GM13976 (cell line): ENCODE results near the gene ZPR1.

Experiments
- DNase-seq: peaks from one replicate; pipeline ENCODE4 v3.0.0; 2012; ENCODE audit warnings: low spot score
- CTCF ChIP-seq: IDR thresholded peaks from 2 replicates; pipeline ENCODE4 v1.5.1; 2012; ENCODE audit warnings: borderline replicate concordance, mild to moderate bottlenecking; ENCODE audit not compliant: insufficient read depth; ENCODE audit errors: extremely low read depth, missing control alignments, control extremely low read depth
- in situ Hi-C: fragments of 300-500 bp; cut with MboI; formaldehyde crosslinking; loops from one replicate; pipeline ENCODE4 v1.12.0; 2022; ENCODE audit warnings: low sequenced_read_pairs, mixed read lengths, inconsistent platforms; ENCODE audit not compliant: unreplicated experiment

The ZPR1 gene

DNA sequence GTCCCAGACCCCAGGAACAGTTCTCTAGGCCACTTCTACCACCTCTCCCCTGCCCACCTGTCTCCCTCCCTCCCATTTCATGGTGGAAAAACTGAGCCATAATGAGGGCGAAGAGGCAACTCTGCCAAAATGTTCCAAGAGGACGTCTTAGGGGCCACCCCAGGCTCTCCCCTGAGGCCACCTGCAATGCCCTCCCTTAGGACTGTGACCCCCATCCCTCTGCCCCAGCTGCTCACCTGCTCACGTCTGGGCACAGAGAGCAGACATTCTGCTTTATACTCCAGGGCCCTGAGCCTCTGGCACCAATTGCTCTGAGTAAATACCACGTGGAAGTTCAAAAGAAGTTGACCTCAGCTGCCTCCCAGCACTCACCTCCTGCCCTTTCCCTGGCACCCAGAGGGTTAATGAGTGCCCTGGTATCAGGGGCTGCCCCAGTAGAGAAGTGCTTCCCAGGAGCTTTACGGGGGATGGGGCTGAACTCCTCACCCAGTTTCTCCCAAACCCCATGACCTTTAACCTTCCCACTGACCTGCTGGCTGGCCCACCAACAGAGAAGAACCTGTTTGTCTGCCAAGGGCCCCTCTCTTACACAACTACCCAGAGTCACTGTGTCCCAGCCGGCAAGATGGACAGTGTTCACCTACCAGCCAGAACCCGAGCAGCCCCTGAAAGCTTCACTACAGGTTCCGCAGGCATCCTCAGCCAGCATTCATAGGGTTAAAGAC is 4.5 kb upstream of the ZPR1 start:
- no peak for TF ChIP-seq CTCF
- no peak for DNase-seq
- in situ Hi-C loops: loop anchor here (25.0 kb wide), 1 partner anchor 320 kb away; no protein-coding TSS in a partner anchor

DNA sequence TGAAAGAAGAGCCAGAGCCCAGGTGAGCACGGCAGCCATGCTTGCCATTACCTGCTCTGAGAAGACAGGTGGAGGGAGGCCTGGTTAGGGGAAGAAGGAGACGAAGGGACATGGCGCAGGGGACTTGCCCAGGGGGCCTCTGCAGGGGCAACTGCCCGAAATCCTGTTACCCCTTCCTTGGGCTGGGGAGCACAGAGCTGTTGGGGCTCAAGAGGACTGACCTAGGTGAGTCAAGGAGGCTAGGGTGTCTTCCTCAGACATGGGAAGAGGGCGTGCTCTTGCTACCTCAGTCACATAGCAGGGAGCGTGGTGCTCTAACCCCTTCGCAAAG is 4.0 kb upstream of the ZPR1 start, which contains the start of gene APOA5:
Gene APOA5, minus strand, starts transcription at position 67 of the 331 bp plus-strand sequence. Its CDS starts 19 bp downstream, at position 48.
- in situ Hi-C loops: loop anchor here (25.0 kb wide), 1 partner anchor 321 kb away; no protein-coding TSS in a partner anchor
- no peak for TF ChIP-seq CTCF

DNA sequence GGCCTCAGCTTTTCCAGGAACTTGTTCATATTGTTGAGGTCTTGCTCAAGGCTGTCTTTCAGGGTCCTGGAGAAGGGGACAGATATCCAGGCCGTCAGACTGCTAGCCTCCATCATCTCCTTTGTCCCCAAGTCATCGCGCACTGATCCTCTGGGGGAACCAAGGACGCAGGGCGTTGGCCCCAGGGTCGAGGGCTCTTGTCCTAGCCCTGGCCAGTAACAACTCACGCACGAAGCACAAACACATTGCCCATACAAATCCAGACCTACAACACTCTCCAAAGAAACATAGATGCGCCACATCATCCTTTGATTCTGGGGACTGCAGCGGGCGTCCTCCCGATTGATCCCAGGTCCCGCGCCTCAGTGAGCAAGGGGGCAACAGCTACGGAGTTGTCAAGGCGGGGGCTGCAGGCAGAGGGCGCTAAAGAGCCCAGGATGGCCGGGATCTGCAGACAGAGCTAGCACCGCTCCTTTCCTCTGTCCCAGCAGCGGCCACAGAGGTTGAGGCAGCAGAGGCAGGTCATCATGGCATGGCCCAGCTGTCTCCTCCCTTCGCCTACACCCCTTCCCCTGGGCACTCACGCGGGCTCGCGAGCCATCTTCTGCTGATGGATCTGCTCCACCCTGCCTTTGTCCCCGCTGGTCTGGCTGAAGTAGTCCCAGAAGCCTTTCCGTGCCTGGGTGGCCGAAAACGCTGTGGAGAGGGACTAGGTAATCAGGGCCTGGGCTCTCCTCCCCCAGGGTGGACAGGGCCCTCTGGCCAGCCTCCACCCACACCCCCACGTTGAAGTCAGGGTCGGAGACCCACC is 3.4 kb upstream of the ZPR1 start:
- DNase-seq: peak; percentile 89
- TF ChIP-seq CTCF: peak; percentile 89
- in situ Hi-C loops: loop anchor here (25.0 kb wide), 1 partner anchor 321 kb away; no protein-coding TSS in a partner anchor

More for the DNA sequence above, 4.0 kb upstream of the ZPR1 start, which contains the start of gene APOA5:
- no peak for DNase-seq

GRCh38 chr11:116790167-116791001 is 2.6 kb upstream of the ZPR1 start:
- no peak for DNase-seq
- in situ Hi-C loops: loop anchor here (25.0 kb wide), 1 partner anchor 322 kb away; no protein-coding TSS in a partner anchor
- TF ChIP-seq CTCF: no peak

DNA sequence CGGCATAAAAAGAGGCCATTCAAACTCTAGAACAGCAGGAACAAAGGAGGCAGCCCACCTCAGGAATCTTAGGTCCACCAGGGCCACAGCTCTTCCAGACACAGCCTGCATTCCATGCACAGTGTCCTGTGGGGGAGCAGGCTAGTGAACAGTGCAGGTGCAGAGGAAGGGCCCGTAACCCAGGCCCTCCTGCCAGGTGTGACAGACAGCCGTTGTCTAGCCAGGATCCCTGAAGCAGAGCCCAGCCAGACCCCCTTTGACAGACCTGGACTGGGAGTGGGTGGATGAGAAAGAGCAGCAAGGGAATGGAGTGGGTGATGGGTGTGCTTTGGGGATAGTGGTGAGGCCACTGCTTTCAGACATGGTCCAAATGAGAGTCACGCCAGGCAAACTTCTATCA is 1.2 kb upstream of the ZPR1 start:
- TF ChIP-seq CTCF: no peak
- in situ Hi-C loops: loop anchor here (25.0 kb wide), 1 partner anchor 323 kb away; no protein-coding TSS in a partner anchor
- no peak for DNase-seq

GRCh38 chr11:116788534-116788933 is 711 bp upstream of the ZPR1 start:
- TF ChIP-seq CTCF: no peak
- in situ Hi-C loops: loop anchor here (25.0 kb wide), 1 partner anchor 324 kb away; no protein-coding TSS in a partner anchor
- DNase-seq: no peak
